GM19438 (cell line): ENCODE data around the gene POU3F1.

ENCODE experiments used
- ATAC-seq: cut with Tn5 transposase; IDR thresholded peaks from one replicate; pipeline ENCODE4 v1.9.1; 2021; ENCODE audit warnings: low read depth; ENCODE audit not compliant: unreplicated experiment

Gene POU3F1

DNA sequence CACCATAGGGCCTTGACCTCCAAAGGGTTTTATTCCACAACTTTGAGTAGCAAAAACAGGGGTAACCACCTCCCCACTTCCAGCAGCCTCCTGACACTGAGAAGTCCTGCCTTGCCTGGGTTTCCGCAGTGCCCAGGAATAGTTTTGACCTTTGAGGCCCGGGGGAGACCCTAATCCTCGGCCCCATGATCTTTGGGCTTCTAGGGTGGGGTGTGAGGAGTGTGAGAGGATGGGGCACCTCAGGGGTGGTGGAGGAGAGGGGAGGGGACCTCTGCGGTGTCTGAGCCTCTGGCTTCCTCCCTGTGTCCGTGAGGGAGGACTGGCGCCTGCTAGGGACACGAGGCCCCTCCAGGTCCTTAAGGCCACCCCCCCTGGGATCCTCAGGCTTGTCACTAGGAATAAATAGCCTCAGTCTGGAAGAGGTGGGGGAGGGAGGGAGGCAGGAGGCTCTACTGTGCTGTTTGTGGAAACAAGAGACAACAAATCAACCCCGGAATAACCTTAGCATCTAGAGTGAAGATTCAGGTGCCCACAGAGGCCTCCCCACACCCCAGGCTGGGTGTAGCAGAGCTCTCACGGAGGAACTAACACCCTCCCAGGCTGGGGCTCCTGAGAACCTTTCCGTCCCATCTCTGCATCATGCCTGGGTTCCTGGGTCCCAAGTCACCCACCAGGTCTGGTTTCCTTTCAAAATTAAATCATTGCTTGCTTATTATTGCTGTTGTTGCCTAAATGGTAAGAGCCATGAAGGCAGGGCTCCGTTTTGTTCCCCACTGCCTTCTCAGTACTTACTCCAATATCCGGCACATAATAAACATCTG is 40.4 kb downstream of the POU3F1 start:
- ATAC-seq: no peak

DNA sequence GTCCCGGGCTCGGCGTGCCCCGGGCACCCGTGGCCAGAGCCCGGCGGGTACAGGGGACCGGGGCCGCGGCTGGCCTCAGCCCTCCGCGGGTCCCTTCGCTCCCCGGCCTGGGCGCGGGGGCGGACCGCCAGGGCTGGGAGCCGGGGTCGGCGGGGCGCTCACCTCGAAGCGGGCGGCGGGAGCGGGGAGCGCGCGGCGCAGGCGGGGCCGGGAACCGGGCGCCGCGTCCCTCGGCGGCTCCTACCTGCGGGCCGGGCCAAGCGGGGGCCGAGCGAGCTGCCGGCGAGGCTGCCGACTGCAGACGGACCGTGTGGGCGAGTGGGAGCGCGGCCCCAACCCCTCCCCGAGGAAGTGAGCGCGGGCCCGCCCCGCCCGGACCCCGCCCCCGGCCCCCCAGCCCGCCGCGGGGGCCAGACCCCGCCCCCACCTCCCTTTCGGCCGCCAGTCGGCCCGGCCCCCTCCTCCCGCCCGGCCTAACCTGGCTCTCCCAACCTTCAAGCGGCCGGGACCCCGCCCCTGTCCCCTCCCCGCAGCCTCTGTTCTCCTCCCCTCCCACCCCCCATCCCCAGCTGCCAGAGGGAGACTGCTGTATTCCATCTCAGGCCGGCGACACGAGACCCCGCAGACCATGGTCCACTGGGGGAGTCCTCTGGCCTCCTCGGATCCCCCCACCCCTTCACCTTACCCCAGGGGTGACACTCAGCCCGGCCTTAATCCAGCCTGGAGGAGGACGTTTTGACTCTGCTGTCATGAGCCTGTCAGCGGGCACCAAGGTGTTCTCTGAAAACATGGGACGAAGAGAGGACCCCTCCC is 41.2 kb downstream of the POU3F1 start, which contains the start of gene FHL3:
FHL3 (minus strand) TSS at position 320 of the 813 bp plus-strand sequence. CDS start 6,102 bp downstream, outside the sequence.
- no peak for ATAC-seq

DNA sequence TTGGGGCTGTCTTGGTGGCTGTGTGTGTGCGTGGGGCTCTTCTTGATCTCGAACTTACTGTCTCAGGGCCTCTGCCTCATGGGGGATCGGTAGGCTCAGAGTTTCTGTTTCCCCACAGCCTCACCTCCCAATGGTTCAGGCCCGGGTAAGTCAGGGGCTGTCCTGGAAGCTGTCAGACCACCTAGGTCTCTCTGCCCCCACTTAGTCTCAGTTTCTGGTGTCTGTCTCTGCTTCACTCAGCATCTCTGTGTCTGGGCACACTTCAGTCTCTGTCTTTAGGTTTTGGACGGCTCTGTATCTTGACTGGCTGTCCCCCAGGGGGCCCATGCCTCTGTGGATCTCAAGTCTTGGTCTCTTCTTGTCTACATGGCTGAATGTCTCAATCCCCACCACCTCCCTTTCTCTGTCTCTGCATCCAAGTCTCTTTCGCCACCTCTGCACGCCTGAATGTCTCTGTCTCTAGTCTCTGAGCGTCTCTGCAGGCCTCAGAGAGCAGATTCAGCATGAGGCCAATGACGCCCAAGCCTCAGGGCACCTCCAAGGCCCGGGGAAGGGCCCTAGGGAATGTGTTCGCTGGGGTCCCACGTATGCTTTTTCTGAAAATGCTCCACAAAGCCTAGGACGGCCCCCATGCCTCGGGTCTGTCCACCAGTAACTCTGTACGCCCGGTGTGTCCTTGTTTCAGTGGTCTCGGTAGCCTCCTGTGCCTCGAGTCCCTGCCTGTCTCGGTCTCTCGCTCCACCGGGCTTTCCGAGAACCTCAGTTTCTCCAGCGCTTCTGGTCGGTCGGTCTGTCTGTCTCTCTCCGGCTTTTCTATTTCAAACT is 42.1 kb downstream of the POU3F1 start:
- no peak for ATAC-seq

DNA sequence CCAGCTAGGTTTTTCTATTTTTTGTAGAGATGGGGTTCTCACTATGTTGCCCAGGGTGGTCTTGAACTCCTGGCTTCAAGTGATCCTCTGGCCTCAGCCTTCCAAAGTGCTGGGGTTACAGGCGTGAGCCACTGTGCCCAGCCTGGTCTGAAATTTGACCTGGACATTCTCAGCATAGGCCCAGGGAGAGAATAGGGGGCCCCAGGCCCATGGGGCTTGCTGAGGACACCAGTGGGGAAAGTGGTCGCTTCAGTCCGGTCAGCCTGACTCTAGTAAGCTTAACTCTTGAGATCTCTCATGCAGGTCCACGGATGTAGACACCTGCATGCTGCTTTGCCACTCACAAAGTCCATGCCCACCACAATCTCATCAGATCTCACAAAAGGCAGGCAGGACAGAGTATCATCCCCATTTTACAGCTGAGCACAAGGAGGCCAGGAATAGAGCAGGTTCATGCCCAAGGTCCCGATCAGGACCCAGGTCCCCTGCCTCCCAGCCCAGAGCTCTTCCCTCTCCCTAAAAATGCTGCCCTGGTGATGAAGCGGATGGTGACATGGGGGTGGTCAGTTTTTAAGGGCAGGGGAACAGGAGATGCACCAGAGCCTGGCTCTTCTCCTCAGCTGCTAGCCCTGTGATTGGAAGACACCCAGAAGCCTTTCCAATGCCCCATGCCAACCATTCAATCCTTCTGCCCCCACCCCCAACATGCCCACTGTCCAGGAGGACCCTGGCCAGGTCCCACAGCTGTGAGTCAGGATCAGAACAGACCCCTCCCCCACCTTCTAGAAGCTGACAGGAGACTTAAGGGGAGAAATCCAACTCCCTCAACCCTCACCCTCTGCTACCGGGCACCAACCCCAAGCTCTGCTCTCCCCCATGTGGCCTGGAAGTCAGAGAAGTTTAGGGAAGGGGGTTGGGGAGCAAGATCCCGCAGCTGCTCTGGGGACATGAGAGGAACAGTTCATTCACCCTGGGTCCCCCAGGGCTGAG is 43.0 kb downstream of the POU3F1 start:
- ATAC-seq: no peak

DNA sequence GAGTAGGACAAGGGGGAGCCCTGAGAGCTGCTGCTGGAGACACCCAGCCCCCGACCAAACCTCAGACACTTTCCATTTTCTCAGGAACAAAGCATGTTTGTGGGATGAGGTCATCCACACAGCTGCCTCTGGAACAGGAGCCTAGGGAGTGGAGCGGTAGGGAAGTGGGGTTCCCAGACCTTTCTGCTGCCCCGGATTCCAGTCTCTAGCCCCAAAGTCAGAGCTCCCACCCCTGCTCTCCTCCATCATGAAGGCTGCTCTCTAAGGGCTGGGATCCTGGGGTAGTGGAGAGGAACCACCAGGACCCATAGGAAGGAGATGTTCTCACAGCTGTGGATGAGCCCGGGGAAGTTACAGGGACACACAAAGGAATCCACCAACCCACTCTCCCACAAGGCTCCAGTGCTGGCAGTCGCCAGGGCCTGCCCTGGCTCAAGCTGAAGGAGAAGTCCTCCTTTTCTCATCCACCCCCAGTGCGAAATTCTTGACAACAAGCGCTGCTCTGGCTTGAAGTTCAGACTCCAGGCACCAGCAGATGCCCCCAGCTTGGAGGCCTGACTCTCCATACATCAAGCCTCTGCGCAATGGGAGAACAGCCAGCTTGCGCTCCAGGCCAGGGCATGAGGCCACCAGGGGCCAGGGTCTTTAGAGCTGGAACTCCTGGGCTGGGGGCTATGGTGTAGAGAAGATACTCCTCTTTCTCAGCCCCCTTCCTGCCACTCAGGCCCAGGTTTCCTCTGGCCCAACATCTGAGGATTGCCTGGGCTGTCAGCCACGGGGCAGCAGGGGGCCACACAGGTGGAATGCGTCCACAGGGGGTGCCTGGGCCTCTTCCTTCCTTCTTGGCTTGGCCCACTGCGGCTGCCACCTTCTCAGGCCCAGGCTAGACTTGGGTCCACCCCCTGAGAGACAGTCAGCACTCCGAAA is 45.8 kb downstream of the POU3F1 start:
- no peak for ATAC-seq

DNA sequence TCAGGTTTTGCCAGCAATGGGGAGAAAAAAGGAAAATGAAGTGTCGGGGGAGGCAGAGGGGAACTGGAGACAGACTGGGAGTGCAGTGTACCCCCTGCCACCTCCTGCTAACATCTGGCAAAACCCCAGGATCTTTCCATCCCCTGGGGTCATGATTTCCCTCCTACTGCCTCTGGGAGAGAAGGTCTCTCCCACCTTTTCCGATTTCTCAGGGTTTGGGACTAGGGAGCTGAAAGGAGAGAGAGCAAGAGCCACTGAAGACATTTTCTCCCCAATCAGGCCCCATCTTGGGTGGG is 46.4 kb downstream of the POU3F1 start:
- ATAC-seq: no peak

DNA sequence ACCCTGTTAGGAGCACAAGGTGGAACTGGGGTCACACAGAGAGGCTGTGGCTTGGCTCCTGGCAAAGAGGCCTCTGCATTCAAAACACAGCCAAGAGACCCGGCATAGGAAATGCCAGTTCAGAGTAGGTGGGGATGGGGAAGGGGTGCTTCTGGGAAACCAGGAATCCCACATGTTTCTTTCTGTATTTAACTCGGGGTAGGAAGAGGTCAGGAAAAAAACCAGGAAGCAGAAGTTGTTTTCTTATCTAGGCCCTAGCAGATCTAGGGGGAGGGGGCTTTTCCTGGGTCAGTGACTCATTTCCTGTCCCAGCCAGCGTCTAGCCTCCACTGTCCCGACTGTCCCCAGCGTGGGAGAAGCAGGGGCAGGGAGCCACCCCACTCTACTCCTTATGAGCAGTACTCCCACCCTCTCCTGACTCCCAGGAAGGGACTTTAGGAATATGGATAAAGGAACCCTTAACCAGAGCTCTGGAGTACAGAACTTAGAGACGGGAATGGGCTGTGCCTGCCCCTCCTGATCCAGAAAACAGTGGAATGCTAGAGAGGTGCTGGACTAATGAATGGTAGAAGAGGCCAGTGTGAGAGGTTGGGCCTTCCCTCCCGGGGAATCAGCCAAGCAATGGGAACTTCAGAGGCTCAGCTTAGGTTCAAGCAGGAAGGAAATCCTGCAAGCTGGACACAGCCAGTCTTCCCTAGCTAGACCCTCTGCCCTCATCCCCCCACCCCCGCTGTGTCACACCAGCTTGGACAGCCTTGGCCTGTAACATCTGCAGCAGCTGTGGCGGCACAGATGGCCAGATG is 47.0 kb downstream of the POU3F1 start:
- ATAC-seq: no peak

DNA sequence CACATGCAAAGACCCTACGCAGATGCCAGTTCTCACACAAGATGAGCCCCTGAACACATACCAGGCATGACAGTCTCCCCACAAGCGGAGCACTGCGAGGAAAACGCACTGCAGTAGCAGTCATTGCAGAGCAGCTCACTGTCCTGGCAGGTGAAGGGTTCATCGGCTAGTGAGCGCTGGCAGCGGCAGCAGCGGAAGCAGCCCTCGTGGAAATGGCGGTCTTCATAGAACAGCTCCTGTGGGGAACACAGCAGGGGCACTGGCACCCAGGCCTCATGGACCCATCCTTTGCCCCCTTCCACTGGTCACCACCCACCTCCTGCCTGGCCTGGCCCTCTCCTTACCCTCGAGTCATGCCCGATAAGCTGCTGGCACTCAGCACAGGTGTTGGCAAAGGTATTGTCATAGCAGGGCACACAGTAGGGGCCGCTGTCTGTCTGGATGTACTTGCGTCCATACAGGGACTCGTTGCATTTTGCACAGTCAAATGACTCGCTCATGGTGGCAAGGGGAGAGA is 47.6 kb downstream of the POU3F1 start:
- ATAC-seq: no peak

DNA sequence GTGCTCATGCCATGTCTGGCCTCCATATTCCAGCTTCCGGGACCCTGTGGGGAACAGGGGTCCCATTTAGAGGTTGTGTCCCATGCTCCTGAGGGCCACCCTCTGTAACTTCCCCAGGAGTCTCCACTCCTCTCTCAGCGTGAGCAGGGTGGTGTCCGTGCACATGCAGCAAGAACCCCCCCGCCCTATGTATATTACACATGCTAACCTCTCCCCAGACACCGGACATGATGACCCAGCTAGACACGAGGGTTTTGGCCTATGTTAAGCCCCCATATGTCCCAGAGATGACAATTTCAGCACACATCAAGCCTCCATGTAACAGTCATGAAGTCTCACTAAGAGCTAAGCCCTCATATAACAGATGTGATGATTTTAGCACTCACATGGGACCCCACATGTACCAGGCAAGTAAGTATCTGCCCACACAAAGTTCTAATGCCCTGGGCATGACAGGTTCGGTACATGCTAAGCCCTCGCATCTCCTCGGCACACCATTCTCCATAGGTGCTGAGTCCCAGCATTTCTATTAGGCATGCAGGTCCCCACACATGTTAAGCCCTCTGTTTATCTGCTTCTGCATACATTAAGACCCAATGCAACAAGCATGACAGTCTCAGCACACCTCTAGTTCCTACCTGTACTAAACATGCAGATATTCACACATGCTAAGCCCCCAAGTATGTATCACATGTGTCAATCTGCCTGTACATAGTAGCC is 48.3 kb downstream of the POU3F1 start:
- no peak for ATAC-seq

DNA sequence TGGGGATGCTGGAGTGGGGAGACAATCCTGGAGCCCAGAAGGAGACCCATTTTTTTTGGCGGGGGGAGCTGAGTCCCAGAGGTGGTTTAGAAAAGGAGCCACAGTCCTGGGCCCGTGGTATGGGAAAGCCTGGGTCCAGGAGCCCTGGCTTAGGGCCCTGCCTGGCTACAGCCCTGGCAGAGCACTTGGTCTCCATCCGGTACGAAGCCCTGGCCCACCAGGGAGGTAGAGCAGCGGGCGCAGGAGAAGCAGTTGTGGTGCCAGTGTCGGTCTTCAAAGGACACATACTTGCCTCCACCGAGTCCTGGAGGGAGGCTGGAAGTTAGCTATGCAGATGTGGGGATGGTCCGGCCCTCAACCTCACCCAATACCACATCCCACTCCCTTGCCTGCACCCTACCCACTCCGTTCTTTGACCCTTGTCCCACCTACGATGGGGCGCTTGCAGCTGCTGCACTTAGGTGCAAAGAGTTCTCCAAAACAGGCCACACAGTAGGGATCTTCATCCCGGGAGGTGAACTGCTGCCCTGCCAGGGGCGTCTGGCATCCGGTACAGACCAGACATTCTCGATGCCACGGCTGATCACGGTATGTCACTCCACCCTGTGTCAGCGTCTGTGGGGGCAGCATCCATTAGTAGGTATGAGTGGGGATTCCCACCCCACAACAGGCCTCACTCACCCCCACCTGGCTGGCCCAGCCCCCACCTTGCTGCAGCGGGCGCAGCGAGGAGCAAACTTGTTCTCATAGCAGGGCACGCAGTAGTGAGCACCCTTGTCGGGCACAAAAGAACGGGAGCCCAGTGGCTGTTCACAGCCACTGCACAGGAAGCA is 49.1 kb downstream of the POU3F1 start:
- ATAC-seq: no peak

DNA sequence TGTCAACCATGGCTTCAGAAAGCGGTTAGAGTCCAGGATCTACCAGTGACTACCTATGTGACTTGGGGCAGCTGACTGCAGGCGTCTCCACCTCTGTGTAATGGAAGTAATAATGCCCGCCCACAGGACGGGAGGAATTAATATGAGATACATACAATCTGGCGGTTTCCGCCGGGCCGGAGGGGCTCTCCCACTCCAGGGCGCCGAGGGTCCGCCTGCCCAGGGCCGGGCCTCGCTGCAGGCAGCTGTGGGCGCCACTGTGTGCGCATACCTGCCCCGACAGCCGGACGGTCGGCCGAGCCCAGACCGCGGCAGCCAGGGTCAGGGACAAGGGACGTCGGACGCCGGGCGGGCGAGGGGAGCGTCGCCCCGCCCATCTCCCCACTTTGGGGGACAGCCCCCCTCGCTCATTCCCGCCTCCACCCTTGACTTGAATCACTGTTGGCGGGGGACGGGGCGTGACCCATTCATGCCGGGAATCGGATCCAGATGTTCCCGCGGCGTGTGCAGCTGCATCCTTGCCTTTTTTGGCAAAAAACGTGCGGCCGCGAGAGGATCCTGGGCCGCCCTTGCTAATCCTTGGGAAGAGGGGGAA is 50.7 kb downstream of the POU3F1 start:
- no peak for ATAC-seq

DNA sequence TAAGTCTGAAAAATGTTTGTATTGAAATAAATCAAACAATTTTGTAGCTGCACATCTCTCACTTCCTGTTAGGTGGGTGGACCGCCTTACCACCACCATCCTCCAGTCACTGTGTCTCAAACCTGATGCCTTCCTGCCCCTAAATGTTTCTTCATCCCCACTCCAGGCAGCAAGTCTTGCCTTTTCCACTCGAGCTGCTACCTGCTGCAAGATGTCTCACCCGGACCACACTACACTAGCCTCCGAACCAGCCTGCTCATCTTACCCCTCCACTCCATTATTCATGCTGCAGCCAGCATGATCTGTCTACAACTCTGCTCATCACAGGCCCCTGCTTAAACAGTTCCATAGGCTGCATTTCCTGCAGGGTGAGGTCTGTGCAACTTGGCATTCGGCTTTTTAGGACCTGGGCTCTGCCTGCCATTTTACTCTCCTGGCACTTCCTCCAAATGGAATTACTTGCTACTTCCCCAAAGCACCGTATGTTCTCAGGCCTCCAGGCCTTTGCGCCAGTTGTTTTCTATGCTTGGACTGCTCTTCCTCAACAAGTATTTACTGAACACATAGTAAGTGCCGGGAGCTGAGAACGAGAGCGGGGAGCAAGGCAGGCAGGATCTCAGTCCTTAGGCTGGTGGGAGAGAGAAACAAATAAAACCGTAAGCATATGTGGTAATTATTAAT is 51.6 kb downstream of the POU3F1 start:
- no peak for ATAC-seq
